GF-D8 (cell line): ENCODE results near the gene CORO1C.

Experiments used
- DNase-seq: peaks from one replicate; lab custom pipeline; 2025; lab: John Stamatoyannopoulos, UW

CORO1C gene

GRCh38 chr12:108599948-108600701 lies 131.2 kb downstream of the CORO1C start:
- DNase-seq: no peak

- DNase-seq: no peak
Observed at GRCh38 chr12:108599541-108599940, 131.8 kb downstream of the CORO1C start.

- DNase-seq: no peak
Observed at GRCh38 chr12:108598553-108599250, 132.6 kb downstream of the CORO1C start.

GRCh38 chr12:108597559-108598471 lies 133.5 kb downstream of the CORO1C start, which contains the start of gene TMEM119:
Gene TMEM119 (minus strand): TSS chr12:108598084. CDS start chr12:108592383, 5,701 bp downstream.
- DNase-seq: no peak

- no peak for DNase-seq
Observed at GRCh38 chr12:108596854-108597558, 134.3 kb downstream of the CORO1C start.

- DNase-seq: no peak
Observed at GRCh38 chr12:108595711-108596647, 135.3 kb downstream of the CORO1C start.
